A673 (cell line): ENCODE data around the gene PAQR4. TPM values are rescaled to one million over a fixed set of nuclear protein-coding genes. Genes with fewer than 3 reads are reported as not detected.

Experiments
- BruUV-seq: library from RNA; stranded (reverse); fragments of 400-500 nt; replicated peaks from 2 replicates; lab custom pipeline; 2021; lab: Mats Ljungman, UMichigan
- CTCF ChIA-PET: fragments of 300-600 bp; sonication (Branson Sonifier 250); formaldehyde crosslinking; loops from one replicate; lab custom pipeline; 2022; ENCODE audit warnings: antibody characterized with exemption; lab: Charles Lee
- POLR2A ChIA-PET: fragments of 300-600 bp; sonication (Branson Sonifier 250); formaldehyde crosslinking; loops from one replicate; lab custom pipeline; 2022; ENCODE audit warnings: antibody characterized with exemption; ENCODE audit not compliant: low non-redundant PET; lab: Charles Lee
- DNase-seq: peaks from one replicate; pipeline ENCODE4 v3.0.0-alpha.2; 2015; ENCODE audit warnings: low spot score
- H3K27ac ChIP-seq: fragments of 200-600 bp; sonication (generic); 2 replicates; pipeline ENCODE4 v1.5.1; 2016; ENCODE audit warnings: mixed run types, low read depth, mild to moderate bottlenecking, mixed read lengths, antibody characterized with exemption, low read length; ENCODE audit not compliant: poor library complexity, severe bottlenecking
- H3K27me3 ChIP-seq: fragments of 200-600 bp; sonication (generic); replicated peaks from 2 replicates; pipeline ENCODE4 v1.6.1; 2017; ENCODE audit warnings: mixed run types, low read depth, mild to moderate bottlenecking, mixed read lengths, antibody characterized with exemption, low read length; ENCODE audit not compliant: insufficient read depth, poor library complexity
- H3K36me3 ChIP-seq: fragments of 200-600 bp; sonication (generic); 2 replicates; pipeline ENCODE4 v1.6.1; 2016; ENCODE audit warnings: mixed run types, mild to moderate bottlenecking, mixed read lengths, antibody characterized with exemption, low read length; ENCODE audit not compliant: insufficient read depth, poor library complexity, severe bottlenecking
- H3K4me1 ChIP-seq: fragments of 200-600 bp; sonication (generic); 2 replicates; pipeline ENCODE4 v1.6.1; 2017; ENCODE audit warnings: mixed run types, mild to moderate bottlenecking, mixed read lengths, antibody characterized with exemption, low read length; ENCODE audit not compliant: insufficient read depth, poor library complexity, severe bottlenecking
- H3K4me3 ChIP-seq: fragments of 200-600 bp; sonication (generic); 2 replicates; pipeline ENCODE4 v1.5.1; 2016; ENCODE audit warnings: low read depth, mixed run types, mild to moderate bottlenecking, mixed read lengths, low read length; ENCODE audit not compliant: poor library complexity, severe bottlenecking
- H3K9me3 ChIP-seq: fragments of 200-600 bp; sonication (generic); 2 replicates; pipeline ENCODE4 v1.6.1; 2016; ENCODE audit warnings: mixed run types, low read depth, mild to moderate bottlenecking, mixed read lengths, antibody characterized with exemption, low read length; ENCODE audit not compliant: poor library complexity, severe bottlenecking
- EZH2 ChIP-seq: fragments of 200-600 bp; sonication (generic); IDR thresholded peaks from 2 replicates; pipeline ENCODE4 v1.6.1; 2017; ENCODE audit warnings: borderline replicate concordance, low read depth, mild to moderate bottlenecking, mixed read lengths, antibody characterized with exemption, low read length; ENCODE audit not compliant: poor library complexity, severe bottlenecking
- intact Hi-C: fragments of 100-400 bp; cut with micrococcal nuclease; formaldehyde crosslinking; loops from one replicate; pipeline ENCODE4 v1.10.0; 2022; ENCODE audit not compliant: unreplicated experiment
- total RNA-seq: library from RNA; stranded (reverse); gene quantifications from 2 replicates; pipeline ENCODE4 v1.2.3, GENCODE V29; 2021
- TF ChIP-seq, protein P1 (sequence below): fragments of 300-800, 200-600 bp; sonication (generic); conservative IDR thresholded peaks from 2 replicates; pipeline ENCODE4 v1.5.1; 2017; ENCODE audit warnings: low read depth, mild to moderate bottlenecking, antibody characterized with exemption, low read length, moderate library complexity, mixed read lengths

Gene PAQR4
- total RNA-seq, 1 experiment from 2014 or later = 46.5 TPM

DNA sequence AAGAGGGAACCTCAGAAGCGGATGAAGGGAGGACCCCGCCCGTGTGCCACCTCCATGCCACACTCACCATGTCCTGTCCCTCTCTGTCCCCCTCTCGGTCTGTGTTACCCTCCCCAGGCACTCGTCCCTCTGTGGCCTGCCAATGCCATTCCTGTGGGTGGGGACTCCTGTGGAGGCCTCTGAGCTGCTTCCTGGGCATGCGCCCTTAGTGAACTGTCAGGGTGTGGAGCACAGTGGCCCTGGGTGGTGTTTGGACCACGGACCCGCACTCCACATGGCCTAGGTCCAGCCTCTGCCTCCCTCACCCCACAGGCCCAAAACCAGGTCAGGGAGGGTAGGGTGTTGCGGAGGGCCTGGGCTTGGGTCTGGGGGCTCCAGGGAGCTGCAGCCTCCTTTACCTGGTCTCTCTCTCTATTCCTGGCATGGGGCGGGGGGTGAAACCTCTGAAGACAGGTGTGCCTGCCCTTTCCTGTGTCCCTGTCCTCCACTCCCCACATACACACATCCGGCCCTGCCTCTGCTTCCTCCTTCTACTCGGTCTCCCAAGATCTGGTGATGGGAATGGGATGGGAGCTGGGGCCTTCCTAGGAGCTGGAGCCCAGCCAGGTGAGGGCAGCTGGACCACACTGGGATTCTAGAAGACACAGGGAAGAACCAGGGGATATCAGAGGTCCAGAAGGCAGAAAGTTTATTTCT lies 22.6 kb downstream of the PAQR4 start:
- ChIA-PET POLR2A (interaction anchor here (0.5 to 0.6 kb wide), 2 partner anchors 119 to 316 kb away, joined by 3 to 4 read pairs; no protein-coding TSS in a partner anchor), CTCF (no interaction called here)
- no peaks in the 10 kb centered on the region for H3K36me3 ChIP-seq
- H3K4me3 ChIP-seq = no peak overlapping the region
- peaks cover 8% of the 10 kb centered on the region for H3K27me3 ChIP-seq
- TF ChIP-seq, protein P1, sequence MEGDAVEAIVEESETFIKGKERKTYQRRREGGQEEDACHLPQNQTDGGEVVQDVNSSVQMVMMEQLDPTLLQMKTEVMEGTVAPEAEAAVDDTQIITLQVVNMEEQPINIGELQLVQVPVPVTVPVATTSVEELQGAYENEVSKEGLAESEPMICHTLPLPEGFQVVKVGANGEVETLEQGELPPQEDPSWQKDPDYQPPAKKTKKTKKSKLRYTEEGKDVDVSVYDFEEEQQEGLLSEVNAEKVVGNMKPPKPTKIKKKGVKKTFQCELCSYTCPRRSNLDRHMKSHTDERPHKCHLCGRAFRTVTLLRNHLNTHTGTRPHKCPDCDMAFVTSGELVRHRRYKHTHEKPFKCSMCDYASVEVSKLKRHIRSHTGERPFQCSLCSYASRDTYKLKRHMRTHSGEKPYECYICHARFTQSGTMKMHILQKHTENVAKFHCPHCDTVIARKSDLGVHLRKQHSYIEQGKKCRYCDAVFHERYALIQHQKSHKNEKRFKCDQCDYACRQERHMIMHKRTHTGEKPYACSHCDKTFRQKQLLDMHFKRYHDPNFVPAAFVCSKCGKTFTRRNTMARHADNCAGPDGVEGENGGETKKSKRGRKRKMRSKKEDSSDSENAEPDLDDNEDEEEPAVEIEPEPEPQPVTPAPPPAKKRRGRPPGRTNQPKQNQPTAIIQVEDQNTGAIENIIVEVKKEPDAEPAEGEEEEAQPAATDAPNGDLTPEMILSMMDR = no peak
- no peak for TF ChIP-seq EZH2
- DNase-seq = no peak
- intact Hi-C loops = no loop called here
- H3K9me3 ChIP-seq = no peaks in the 10 kb centered on the region
- H3K4me1 ChIP-seq = no peaks in the 10 kb centered on the region
- BruUV-seq = no TSS peak
- no peak overlapping the region for H3K27ac ChIP-seq

DNA sequence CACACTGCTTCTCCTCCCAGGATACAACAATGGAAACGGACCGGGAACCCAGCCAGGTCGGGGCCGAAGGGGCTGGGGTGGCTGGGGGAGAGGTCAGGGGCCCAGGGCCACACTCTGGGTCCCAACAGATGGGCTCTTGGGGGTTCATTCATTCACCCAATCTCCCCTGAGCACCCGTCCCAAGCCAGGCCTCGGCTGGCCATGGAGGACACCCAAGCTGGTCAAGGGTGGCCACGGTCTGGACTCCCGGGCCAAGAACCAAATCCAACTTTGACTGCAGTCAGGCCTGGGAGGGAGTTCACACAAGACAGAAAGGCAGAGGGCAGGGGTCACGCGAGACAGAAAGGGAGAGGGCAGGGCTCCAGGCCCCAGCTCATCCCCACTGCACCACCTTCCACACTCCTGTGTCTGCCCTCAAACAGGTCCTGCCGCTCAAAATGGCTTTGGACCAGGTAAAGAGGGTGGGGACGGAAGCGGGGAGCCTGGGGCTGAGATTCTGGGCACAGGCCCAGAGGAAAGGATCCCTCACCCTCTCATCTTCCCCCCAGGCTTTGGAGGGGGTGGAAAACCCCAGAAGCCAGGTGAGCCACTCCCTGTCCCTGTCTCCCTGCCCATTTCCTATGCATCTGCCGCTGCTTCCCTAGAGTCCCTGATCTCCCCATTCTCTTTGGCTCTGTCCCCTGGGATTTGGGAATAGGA lies 23.4 kb downstream of the PAQR4 start:
- ChIA-PET POLR2A (interaction anchor here (0.5 to 0.6 kb wide), 2 partner anchors 120 to 316 kb away, joined by 3 to 4 read pairs; no protein-coding TSS in a partner anchor), CTCF (no interaction called here)
- H3K4me1 ChIP-seq = no peaks in the 10 kb centered on the region
- no TSS peak for BruUV-seq
- no peak overlapping the region for H3K27ac ChIP-seq
- no peak for TF ChIP-seq EZH2
- TF ChIP-seq, protein P1 = no peak
- peaks cover 16% of the 10 kb centered on the region for H3K27me3 ChIP-seq
- no peak for DNase-seq
- H3K4me3 ChIP-seq = no peak overlapping the region
- H3K36me3 ChIP-seq = no peaks in the 10 kb centered on the region
- intact Hi-C loops = no loop called here
- no peaks in the 10 kb centered on the region for H3K9me3 ChIP-seq

DNA sequence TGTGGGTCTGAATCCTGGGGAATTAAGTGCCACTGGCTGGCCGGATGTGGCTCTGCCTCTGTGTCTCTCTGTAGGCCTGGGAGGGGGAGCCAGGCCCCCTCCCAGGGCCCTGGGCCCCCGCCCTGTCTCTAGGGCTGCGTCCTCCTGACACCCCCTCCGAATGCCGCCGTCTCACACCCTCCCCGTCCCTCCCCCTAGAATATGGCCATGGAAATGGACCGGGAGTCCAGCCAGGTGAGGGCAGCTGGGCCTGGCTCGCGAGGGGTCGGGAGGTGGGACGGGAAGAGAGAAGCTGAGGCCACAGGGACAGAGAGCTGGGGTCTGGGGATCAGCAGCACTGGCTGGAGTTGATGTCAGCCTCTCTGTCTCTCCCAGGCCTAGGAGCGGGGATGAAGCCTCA lies 27.1 kb downstream of the PAQR4 start:
- Histone ChIP-seq H3K27me3 (peaks cover 46% of the 10 kb centered on the region), H3K9me3 (no peaks in the 10 kb centered on the region), H3K4me3 (no peak overlapping the region), H3K36me3 (no peaks in the 10 kb centered on the region), H3K4me1 (no peaks in the 10 kb centered on the region), H3K27ac (no peak overlapping the region)
- ChIA-PET POLR2A (no interaction called here), CTCF (no interaction called here)
- BruUV-seq = no TSS peak
- no peak for TF ChIP-seq EZH2
- TF ChIP-seq, protein P1 = no peak
- no peak for DNase-seq
- intact Hi-C loops = no loop called here
